ENCODE measurements around the gene HCN2.

DNA sequence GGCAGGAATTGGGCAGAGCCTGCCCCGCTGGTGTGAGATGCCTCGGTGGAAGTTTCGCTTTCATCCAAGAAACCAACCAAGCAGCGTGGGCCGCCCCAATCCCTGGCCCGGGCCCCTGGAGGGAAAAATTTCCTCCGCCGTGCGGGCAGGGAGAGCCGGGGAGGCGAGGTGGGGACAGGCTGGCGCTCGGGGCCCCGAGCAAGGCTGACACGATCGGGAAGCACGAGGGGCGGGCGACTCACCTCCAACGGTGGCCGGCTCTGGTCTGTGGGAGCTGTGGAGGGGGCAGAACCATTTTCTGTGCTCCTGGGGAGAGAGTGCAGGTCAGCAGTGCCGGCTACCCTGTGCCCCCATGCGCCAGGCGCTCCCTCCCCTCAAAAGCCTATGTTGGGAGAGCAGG is 62.3 kb downstream of the HCN2 start:
- TF ChIP-seq MXI1 (IDR thresholded peaks at IDR 0.05; ENCODE audit: low read depth, low read length) = no peak
- TF ChIP-seq EP300 (IDR thresholded peaks at IDR 0.05; ENCODE audit: borderline replicate concordance in 1 of 2, low read depth in 1 of 2, low read length in 1 of 2) = no peak
- TF ChIP-seq, protein P1, sequence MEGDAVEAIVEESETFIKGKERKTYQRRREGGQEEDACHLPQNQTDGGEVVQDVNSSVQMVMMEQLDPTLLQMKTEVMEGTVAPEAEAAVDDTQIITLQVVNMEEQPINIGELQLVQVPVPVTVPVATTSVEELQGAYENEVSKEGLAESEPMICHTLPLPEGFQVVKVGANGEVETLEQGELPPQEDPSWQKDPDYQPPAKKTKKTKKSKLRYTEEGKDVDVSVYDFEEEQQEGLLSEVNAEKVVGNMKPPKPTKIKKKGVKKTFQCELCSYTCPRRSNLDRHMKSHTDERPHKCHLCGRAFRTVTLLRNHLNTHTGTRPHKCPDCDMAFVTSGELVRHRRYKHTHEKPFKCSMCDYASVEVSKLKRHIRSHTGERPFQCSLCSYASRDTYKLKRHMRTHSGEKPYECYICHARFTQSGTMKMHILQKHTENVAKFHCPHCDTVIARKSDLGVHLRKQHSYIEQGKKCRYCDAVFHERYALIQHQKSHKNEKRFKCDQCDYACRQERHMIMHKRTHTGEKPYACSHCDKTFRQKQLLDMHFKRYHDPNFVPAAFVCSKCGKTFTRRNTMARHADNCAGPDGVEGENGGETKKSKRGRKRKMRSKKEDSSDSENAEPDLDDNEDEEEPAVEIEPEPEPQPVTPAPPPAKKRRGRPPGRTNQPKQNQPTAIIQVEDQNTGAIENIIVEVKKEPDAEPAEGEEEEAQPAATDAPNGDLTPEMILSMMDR (IDR thresholded peaks at IDR 0.05) = no peak
- TF ChIP-seq SMC3 (IDR thresholded peaks at IDR 0.05; ENCODE audit: low read depth, low read length) = no peak
- TF ChIP-seq YY1 (IDR thresholded peaks at IDR 0.05; ENCODE audit: low read depth) = no peak
- no peak for TF ChIP-seq POLR2AphosphoS5 (IDR thresholded peaks at IDR 0.05; ENCODE audit: low read depth, low read length)
- no peak for TF ChIP-seq RCOR1 (IDR thresholded peaks at IDR 0.05; ENCODE audit: low read length)
- no peak for TF ChIP-seq TEAD4 (IDR thresholded peaks at IDR 0.05; ENCODE audit: borderline replicate concordance, insufficient read depth)
- TF ChIP-seq EZH2phosphoT487 (IDR thresholded peaks at IDR 0.05; ENCODE audit: borderline replicate concordance, low read depth) = no peak
- no peak for TF ChIP-seq FOXM1 (IDR thresholded peaks at IDR 0.05; ENCODE audit: low read depth)
- TF ChIP-seq, protein P2, sequence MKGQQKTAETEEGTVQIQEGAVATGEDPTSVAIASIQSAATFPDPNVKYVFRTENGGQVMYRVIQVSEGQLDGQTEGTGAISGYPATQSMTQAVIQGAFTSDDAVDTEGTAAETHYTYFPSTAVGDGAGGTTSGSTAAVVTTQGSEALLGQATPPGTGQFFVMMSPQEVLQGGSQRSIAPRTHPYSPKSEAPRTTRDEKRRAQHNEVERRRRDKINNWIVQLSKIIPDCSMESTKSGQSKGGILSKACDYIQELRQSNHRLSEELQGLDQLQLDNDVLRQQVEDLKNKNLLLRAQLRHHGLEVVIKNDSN (IDR thresholded peaks at IDR 0.05; ENCODE audit: borderline replicate concordance, low read depth) = no peak
- TF ChIP-seq RXRA (IDR thresholded peaks at IDR 0.05; ENCODE audit: borderline replicate concordance, low read depth) = no peak
